Testis (tissue), 3 donors: Measurements from ENCODE around the gene SMIM38. TPM values are rescaled to one million over a fixed set of nuclear protein-coding genes. Genes with fewer than 3 reads are reported as not detected.
"Not testable (repeated sequence)": the region's sequence is repeated elsewhere in the genome, so short reads cannot be mapped to it uniquely, and the experiment has no call there.

Source experiments
- DNase-seq: peaks from one replicate; pipeline ENCODE4 v3.0.0-alpha.2; 2019
- H3K27ac ChIP-seq, 2 donors: fragments of 200-600 bp; sonication (generic); one replicate each; pipeline ENCODE4 v1.5.1; 2019
- H3K27me3 ChIP-seq: fragments of 200-600 bp; sonication (generic); one replicate; pipeline ENCODE4 v1.5.1; 2019
- H3K36me3 ChIP-seq: fragments of 200-600 bp; sonication (generic); one replicate; pipeline ENCODE4 v1.5.1; 2017; ENCODE audit warnings: low read depth; ENCODE audit errors: missing control alignments
- H3K4me1 ChIP-seq: fragments of 200-600 bp; sonication (generic); one replicate; pipeline ENCODE4 v1.5.1; 2019
- H3K4me3 ChIP-seq, 2 donors: fragments of 200-600 bp; sonication (generic); one replicate each; pipeline ENCODE4 v1.5.1; 2017 to 2019
- H3K9me3 ChIP-seq: fragments of 200-600 bp; sonication (generic); one replicate; pipeline ENCODE4 v1.5.1; 2017
- POLR2A ChIP-seq: fragments of 450-650 bp; IDR thresholded peaks from one replicate; pipeline ENCODE4 v1.6.1; 2017; ENCODE audit warnings: antibody characterized with exemption, mild to moderate bottlenecking, moderate library complexity
- WGBS, 2 donors: methylation state at CpG; one replicate each; pipeline ENCODE4 v1.1.5; 2018; 5-methylcytosine and 5-hydroxymethylcytosine counted together
- intact Hi-C: fragments of 100-400 bp; cut with DNase I; formaldehyde crosslinking; loops from one replicate; pipeline ENCODE4 v1.15.1; 2023; ENCODE audit warnings: low total_unique reads
- polyA plus RNA-seq: library from polyadenylated mRNA; stranded (reverse); fragments of 350-450 nt; fragmentation: Illumina TruSeq; extraction: RNeasy Lipid Tissue Mini Kit (QIAGEN cat#74804); gene quantifications from one replicate; pipeline ENCODE4 v1.2.3, GENCODE V29; 2014; ENCODE audit warnings: low read depth, low replicate concordance; ENCODE audit not compliant: insufficient read depth
- total RNA-seq, 2 donors: library from RNA; depleted of rRNA; stranded (reverse); fragments of >200 nt; gene quantifications; one replicate each; pipeline ENCODE4 v1.2.3, GENCODE V29; 2016
- TF ChIP-seq, protein P1 (sequence below), 3 experiments: fragments of 450-650 bp in 2 of 3; fragments of 200-600 bp in 1 of 3; sonication (generic) in 1 of 3; IDR thresholded peaks; one replicate each; pipeline ENCODE4 v1.5.1; 2016 to 2019; ENCODE audit warnings: antibody characterized with exemption in 3 of 3, mild to moderate bottlenecking in 2 of 3, moderate library complexity in 1 of 3

Gene SMIM38
- total and polyA plus RNA-seq, 3 donors from 2014 or later = 3.3 to 8.8 (median 3.9) TPM

DNA sequence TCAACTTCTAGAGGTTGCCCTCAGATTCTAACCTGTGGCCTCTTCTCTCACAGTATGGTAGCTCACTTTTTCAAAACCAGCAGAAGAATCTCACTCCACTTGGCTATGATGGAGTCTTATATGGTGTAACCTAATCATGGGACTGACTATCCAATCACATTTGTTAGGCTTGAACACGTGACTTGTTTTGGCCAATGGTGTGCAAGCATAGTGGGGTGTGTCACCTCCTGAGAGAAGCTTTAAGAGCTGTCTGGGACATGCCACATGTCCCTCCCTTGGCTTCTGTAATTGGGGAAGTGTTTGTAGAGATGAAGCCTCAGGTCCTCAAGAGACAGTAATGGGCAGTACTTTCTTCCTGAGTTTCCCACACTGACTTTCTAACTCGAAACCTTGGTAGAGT is 12.8 kb upstream of the SMIM38 start:
- intact Hi-C loops = no loop called here
- WGBS, 2 donors = 93 to 96% methylated on average over 2 of the region's 2 CpGs

DNA sequence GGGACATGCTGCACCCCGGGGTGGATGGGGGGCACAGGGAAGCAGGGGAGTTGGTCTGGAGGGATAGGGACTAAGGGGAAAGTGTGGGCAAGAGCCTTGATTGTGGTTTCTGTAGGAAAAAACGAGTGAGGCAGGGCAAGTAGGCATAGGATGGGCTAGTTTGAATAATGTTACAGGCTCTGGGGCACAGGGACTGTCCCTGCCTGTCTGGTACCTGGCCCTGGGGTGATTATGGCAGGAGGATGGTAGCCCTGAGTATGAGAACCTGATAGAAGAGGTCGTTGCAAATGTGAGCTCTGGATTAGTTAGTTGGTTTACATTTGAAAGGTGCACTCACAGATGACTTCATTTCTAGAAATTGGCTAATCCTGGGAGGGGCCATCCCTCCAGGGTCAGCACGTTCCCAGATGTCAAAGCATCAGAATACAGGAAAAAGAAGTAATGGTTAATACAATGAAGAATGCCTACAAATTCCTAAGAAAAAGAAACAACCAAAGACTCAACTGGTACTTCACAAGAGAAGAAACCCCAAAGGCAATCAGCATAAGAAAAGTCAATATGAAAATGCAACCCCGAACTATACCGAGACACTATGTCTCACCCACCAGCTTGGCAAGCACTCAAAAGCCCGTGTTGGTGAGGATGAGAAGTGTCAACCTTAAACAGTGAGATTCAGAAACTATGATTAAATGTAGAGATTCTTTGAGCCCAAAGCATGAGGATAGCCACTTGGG is 11.3 kb upstream of the SMIM38 start:
- DNase-seq = no peak
- no peaks in the 10 kb centered on the region for H3K36me3 ChIP-seq
- intact Hi-C loops = no loop called here
- WGBS, 2 donors = 75 to 85% methylated on average over 7 of the region's 7 CpGs
- no peaks in the 10 kb centered on the region for H3K27me3 ChIP-seq
- no peak overlapping the region for H3K4me3 ChIP-seq
- H3K4me1 ChIP-seq = no peaks in the 10 kb centered on the region
- no peaks in the 10 kb centered on the region for H3K9me3 ChIP-seq
- no peak overlapping the region for H3K27ac ChIP-seq
- TF ChIP-seq POLR2A = no peak
- TF ChIP-seq, protein P1, sequence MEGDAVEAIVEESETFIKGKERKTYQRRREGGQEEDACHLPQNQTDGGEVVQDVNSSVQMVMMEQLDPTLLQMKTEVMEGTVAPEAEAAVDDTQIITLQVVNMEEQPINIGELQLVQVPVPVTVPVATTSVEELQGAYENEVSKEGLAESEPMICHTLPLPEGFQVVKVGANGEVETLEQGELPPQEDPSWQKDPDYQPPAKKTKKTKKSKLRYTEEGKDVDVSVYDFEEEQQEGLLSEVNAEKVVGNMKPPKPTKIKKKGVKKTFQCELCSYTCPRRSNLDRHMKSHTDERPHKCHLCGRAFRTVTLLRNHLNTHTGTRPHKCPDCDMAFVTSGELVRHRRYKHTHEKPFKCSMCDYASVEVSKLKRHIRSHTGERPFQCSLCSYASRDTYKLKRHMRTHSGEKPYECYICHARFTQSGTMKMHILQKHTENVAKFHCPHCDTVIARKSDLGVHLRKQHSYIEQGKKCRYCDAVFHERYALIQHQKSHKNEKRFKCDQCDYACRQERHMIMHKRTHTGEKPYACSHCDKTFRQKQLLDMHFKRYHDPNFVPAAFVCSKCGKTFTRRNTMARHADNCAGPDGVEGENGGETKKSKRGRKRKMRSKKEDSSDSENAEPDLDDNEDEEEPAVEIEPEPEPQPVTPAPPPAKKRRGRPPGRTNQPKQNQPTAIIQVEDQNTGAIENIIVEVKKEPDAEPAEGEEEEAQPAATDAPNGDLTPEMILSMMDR (IDR thresholded peaks at IDR 0.05) = no peak

More for the DNA sequence above, 12.8 kb upstream of the SMIM38 start:
- Histone ChIP-seq H3K27ac (no peak overlapping the region), H3K4me3 (no peak overlapping the region), H3K27me3 (no peaks in the 10 kb centered on the region), H3K4me1 (no peaks in the 10 kb centered on the region), H3K36me3 (no peaks in the 10 kb centered on the region), H3K9me3 (no peaks in the 10 kb centered on the region)
- TF ChIP-seq, protein P1 (IDR thresholded peaks at IDR 0.05) = no peak
- no peak for TF ChIP-seq POLR2A
- no peak for DNase-seq

DNA sequence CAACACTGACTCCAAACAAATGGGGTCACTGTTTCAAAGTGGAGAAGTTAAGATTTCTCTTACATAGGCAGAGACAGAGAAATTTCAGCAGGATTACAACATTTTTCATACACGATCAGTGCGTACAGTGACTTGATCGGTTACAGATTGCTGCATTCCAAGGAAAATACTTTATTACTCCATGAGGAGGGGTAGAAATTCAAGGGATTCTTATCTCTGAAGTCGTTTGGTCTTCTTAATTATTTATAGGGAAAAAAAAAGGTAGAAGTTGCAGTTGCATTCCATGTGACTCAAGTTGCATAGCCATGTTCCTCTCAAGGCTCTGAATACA is 10.7 kb upstream of the SMIM38 start:
- Histone ChIP-seq H3K9me3 (no peaks in the 10 kb centered on the region), H3K36me3 (no peaks in the 10 kb centered on the region), H3K4me3 (no peak overlapping the region), H3K4me1 (no peaks in the 10 kb centered on the region), H3K27me3 (no peaks in the 10 kb centered on the region), H3K27ac (no peak overlapping the region)
- 75 to 79% methylated on average over 4 of the region's 4 CpGs for WGBS, 2 donors
- intact Hi-C loops = no loop called here
- TF ChIP-seq, protein P1 (IDR thresholded peaks at IDR 0.05) = no peak
- TF ChIP-seq POLR2A = no peak
- DNase-seq = no peak

DNA sequence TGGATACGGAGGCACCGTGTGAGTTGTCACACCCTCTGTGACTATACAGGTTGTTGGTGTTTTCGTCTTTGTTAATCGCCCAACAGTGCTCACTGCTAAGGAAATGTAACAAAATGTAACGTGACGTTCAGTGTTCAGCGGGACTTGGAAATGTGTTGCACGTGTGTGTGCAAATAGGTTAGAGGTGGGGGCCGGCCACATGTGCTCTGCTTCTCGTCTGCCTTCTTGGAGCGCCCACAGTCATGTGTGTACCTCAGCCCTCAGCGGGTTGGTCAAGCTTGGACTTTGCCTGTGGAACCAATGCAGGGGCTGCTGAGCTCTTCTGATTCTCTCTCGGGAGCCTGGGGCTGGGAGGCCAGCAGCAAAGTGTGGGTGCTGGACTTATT is 7.4 kb upstream of the SMIM38 start:
- Histone ChIP-seq H3K9me3 (no peaks in the 10 kb centered on the region), H3K4me1 (no peaks in the 10 kb centered on the region), H3K36me3 (no peaks in the 10 kb centered on the region), H3K27ac (no peak overlapping the region), H3K4me3 (no peak overlapping the region), H3K27me3 (no peaks in the 10 kb centered on the region)
- intact Hi-C loops = no loop called here
- TF ChIP-seq, protein P1 (IDR thresholded peaks at IDR 0.05) = no peak
- no peak for TF ChIP-seq POLR2A
- DNase-seq = no peak
- 92 to 96% methylated on average over 12 to 13 of the region's 13 CpGs for WGBS, 2 donors

DNA sequence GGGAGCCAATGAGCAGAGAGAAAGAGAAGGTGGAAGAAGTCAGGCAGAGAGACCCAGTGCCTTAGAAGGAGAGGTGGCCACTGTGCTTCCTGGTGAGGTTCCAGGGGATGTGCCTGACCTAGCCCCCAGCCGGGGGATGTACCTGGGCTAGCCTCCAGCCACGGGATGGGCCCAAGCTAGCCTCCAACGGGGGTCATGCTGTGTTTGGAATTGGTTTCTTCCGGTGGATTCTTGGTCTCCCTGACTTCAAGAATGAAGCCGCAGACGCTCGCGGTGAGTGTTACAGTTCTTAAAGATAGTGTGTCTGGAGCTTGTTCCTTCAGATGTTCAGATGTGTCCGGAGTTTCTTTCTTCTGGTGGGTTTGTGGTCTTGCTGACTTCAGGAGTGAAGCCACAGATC is 6.9 kb upstream of the SMIM38 start:
- intact Hi-C loops = no loop called here
- TF ChIP-seq POLR2A = no peak
- TF ChIP-seq, protein P1 (IDR thresholded peaks at IDR 0.05) = no peak
- H3K36me3 ChIP-seq = no peaks in the 10 kb centered on the region
- H3K9me3 ChIP-seq = no peaks in the 10 kb centered on the region
- no peak overlapping the region for H3K27ac ChIP-seq
- no peak for DNase-seq
- no peaks in the 10 kb centered on the region for H3K27me3 ChIP-seq
- 75 to 88% methylated on average over 6 to 9 of the region's 9 CpGs for WGBS, 2 donors
- H3K4me3 ChIP-seq = no peak overlapping the region
- no peaks in the 10 kb centered on the region for H3K4me1 ChIP-seq

DNA sequence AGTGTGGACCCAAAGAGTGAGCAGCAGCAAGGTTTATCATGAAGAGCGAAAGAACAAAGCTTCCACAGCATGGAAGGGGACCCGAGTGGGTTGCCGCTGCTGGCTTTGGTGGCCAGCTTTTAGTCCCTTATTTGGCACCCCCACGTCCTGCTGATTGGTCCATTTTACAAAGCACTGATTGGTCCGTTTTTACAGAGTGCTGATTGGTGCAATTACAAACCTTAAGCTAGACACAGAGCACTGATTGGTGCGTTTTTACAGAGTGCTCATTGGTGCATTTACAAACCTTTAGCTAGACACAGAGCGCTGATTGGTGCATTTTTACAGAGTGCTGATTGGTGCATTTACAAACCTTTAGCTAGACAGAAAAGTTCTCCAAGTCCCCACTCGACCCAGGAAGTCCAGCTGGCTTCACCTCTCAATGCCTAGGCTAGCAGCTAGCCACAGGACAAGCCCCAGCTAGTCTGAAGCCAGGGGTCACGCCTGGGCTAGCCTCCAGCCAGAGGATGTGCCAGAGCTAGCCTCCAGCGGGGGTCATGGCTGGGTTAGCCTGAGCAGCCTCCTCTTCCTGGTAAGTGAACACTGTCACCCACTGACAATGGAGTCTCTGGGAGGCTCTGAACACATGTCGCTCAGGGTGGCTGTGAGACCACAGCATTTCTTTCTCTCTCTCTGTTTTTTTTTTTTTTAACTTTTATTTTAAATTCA is 6.2 kb upstream of the SMIM38 start:
- H3K4me3 ChIP-seq, H3K36me3 ChIP-seq, H3K9me3 ChIP-seq, DNase-seq, H3K27me3 ChIP-seq, H3K27ac ChIP-seq, H3K4me1 ChIP-seq, intact Hi-C loops: not testable (repeated sequence)
- WGBS, 2 donors = 87 to 88% methylated on average over 9 to 11 of the region's 11 CpGs
